GM12873 (cell line): ENCODE results near the gene NSFL1C.

Experiments
- TF ChIP-seq, protein P1 (sequence below): IDR thresholded peaks from 2 replicates; pipeline ENCODE4 v1.5.1; 2012; ENCODE audit warnings: low read depth, mild to moderate bottlenecking, moderate library complexity, low read length, control low read depth; ENCODE audit not compliant: insufficient read depth; ENCODE audit errors: missing control alignments

The NSFL1C gene

DNA sequence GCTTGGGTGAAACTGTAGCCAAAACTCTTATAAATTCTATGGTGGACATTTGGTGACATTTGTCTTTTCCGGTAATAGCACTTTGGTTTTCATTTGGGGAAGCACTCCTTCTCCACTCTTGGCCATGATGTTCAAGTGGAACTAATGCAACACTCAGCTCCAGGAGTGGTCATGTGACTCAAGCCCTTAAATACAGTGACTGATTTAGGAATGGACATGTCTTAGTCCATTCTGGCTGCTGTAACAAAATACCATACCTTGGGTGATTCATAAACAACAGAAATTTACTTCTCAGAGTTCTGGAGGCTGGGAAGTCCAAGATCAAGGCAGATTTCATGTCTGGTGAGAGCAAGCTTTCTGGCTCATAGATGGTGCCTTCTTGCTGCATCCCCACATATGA lies 63.0 kb downstream of the NSFL1C start:
- TF ChIP-seq, protein P1, sequence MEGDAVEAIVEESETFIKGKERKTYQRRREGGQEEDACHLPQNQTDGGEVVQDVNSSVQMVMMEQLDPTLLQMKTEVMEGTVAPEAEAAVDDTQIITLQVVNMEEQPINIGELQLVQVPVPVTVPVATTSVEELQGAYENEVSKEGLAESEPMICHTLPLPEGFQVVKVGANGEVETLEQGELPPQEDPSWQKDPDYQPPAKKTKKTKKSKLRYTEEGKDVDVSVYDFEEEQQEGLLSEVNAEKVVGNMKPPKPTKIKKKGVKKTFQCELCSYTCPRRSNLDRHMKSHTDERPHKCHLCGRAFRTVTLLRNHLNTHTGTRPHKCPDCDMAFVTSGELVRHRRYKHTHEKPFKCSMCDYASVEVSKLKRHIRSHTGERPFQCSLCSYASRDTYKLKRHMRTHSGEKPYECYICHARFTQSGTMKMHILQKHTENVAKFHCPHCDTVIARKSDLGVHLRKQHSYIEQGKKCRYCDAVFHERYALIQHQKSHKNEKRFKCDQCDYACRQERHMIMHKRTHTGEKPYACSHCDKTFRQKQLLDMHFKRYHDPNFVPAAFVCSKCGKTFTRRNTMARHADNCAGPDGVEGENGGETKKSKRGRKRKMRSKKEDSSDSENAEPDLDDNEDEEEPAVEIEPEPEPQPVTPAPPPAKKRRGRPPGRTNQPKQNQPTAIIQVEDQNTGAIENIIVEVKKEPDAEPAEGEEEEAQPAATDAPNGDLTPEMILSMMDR: no peak

DNA sequence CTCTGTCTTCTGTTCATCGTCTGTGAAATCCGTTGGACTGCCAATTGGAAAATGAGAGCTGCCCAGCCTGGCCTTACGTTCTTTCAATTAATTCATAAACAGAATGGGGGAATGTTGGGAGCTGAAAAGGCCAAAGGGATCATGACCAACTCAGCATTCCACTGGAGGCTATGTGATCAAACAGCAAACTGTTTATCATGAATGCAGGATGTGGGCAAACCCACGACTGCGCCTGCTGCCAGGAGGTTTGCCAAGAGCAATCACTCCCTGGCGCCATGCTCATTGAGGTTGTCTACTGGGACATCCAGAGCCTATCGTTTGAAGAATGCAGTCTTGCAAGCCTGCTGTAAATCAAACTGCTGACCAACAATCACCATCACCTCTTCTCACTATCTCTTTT lies 64.5 kb downstream of the NSFL1C start:
- TF ChIP-seq, protein P1: no peak

DNA sequence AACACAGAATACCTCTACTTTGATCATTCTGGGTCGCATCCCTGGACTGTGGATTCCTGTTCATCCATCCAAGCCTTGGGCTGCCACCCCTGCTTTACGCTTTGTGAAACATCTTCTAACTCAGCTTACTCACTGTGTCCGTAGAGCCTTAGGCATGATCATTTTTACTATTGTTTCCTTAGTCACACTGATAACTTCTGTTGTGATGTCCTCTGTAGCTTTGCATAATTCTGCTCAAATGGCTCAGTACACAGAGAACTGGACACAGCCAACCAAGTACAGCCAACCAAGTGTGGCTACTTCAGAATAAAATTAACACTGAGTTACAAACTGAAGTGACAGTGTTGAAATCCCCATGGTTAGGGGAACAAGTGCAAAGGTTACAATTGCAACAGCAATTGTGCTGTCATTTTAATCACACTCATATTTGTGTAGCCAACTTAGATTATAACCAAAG lies 65.2 kb downstream of the NSFL1C start:
- TF ChIP-seq, protein P1: no peak

DNA sequence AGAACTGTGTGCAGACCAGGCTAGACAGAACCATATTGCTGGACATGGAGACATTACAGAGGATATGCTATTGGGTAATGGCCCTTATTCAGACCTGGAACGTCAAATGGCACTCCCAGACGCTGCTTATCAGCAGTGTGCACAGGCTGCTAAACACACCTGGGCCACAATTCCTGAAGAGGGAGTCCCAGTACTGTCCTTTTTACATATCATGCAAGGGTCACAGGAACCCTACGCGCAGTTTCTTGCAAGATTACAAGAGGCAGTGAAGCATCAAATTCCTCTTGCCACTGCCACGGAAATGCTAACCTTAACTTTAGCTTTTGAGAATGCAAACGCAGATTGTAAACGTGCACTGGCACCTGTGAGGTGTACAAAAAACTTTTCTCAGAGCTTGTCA lies 68.5 kb downstream of the NSFL1C start:
- TF ChIP-seq, protein P1: peak; percentile 27

- TF ChIP-seq, protein P1: no peak
These were observed 68.9 kb downstream of the NSFL1C start for GRCh38 chr20:1397710-1398109.

DNA sequence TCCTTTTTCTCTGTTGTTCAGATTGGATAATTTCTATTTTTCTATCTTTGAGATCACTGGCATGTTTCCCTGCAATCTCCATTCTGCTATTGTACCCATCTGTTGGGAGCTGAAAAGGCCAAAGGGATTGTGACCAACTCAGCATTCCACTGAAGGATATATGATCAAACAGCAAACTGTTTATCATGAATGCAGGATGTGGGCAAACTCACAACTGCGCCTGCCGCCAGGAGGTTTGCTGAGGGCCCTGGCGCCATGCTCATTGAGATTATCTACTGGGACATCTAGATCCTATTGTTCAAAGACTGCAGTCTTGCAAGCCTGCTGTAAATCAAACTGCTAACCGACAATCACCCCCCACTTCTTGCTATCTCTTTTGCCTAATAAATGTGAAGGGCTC lies 69.9 kb downstream of the NSFL1C start:
- TF ChIP-seq, protein P1: no peak

DNA sequence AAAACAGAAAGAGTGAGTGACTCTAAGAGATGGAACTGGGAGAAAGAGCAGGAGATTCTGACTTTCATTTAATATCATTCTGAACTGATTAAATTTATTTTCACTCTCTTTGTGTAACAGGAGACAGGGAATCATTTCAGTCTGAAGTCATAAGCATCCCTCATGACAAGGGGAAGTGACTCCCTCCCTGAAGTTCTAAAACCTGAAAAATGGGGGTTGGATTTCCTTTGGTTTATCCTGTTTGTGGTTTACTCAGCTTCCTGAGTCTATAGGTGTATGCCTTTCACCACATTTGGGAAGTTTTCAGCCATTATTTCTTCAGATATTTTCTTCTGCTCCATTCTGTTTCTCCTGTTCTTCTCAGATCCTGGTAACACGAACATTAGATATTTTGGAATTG lies 70.4 kb downstream of the NSFL1C start:
- TF ChIP-seq, protein P1: no peak
